GM15510 (cell line): ENCODE data around the gene CYP11A1.

Experiments
- POLR2A ChIP-seq: IDR thresholded peaks from 3 replicates; pipeline ENCODE4 v1.6.1; 2011; ENCODE audit warnings: borderline replicate concordance; ENCODE audit not compliant: insufficient read length; ENCODE audit errors: extremely low read depth

CYP11A1 gene

GRCh38 chr15:74316141-74316540 lies 51.3 kb downstream of the CYP11A1 start:
- TF ChIP-seq POLR2A: no peak

- TF ChIP-seq POLR2A: no peak
These were observed 51.8 kb downstream of the CYP11A1 start for GRCh38 chr15:74315626-74316025.

GRCh38 chr15:74314795-74315438 lies 52.5 kb downstream of the CYP11A1 start:
- no peak for TF ChIP-seq POLR2A

- TF ChIP-seq POLR2A: no peak
These were observed 53.6 kb downstream of the CYP11A1 start for GRCh38 chr15:74313889-74314288.

- TF ChIP-seq POLR2A: no peak
These were observed 54.9 kb downstream of the CYP11A1 start for GRCh38 chr15:74312445-74313007.

- TF ChIP-seq POLR2A: no peak
These were observed 55.6 kb downstream of the CYP11A1 start for GRCh38 chr15:74311734-74312444.

GRCh38 chr15:74307827-74308811 lies 59.3 kb downstream of the CYP11A1 start:
- no peak for TF ChIP-seq POLR2A

GRCh38 chr15:74306781-74307217 lies 60.6 kb downstream of the CYP11A1 start:
- TF ChIP-seq POLR2A: no peak

GRCh38 chr15:74305687-74306086 lies 61.8 kb downstream of the CYP11A1 start:
- TF ChIP-seq POLR2A: no peak

- TF ChIP-seq POLR2A: no peak
These were observed 63.0 kb downstream of the CYP11A1 start for GRCh38 chr15:74304431-74304830.

GRCh38 chr15:74303741-74304309 lies 63.6 kb downstream of the CYP11A1 start:
- no peak for TF ChIP-seq POLR2A

GRCh38 chr15:74302821-74303359 lies 64.6 kb downstream of the CYP11A1 start:
- no peak for TF ChIP-seq POLR2A

- TF ChIP-seq POLR2A: no peak
These were observed 65.7 kb downstream of the CYP11A1 start for GRCh38 chr15:74301583-74302361.
